ENCODE results near the gene TFRC. TPM values are rescaled to one million over a fixed set of nuclear protein-coding genes. Genes with fewer than 3 reads are reported as not detected.

Gene TFRC
- polyA plus RNA-seq (2011; rRNA removed) (121 and 155 TPM in 2 replicates), polyA minus RNA-seq (2011; rRNA and poly(A)+ RNA removed) (230 and 241 TPM in 2 replicates)

GRCh38 chr3:196081834-196082618 lies at the start of gene TFRC:
Gene TFRC, minus strand, starts transcription at chr3:196082090. Its CDS starts 4,991 bp downstream, at chr3:196077099.
- TF ChIP-seq CTCF (IDR thresholded peaks at IDR 0.05; ENCODE audit: low read depth, low read length): no peak
- Histone ChIP-seq H3K27ac (ENCODE audit: low read depth, low read length) (peak within 1 kb of the TSS; percentile 75), H3K9me3 (ENCODE audit: control insufficient read depth, insufficient read depth, low read length) (no peaks in the 10 kb centered on the region; the same call in 1 of the 2 replicates), H3K4me3 (ENCODE audit: low read depth, low read length) (peak within 1 kb of the TSS; percentile 94), H3K27me3 (ENCODE audit: control insufficient read depth, insufficient read depth, low read length) (peaks cover 2% of the 10 kb centered on the region)
- DNase-seq (ENCODE audit: low read depth, low spot score): peak; percentile 61
- ChIA-PET POLR2A (interaction anchor here (0.9 kb wide), 1 partner anchor 18 kb away, joined by 3 read pairs; no protein-coding TSS in a partner anchor), CTCF (interaction anchor here (1.0 to 1.3 kb wide), 2 partner anchors 8 to 9 kb away, joined by 3 read pairs; no protein-coding TSS in a partner anchor)

DNA sequence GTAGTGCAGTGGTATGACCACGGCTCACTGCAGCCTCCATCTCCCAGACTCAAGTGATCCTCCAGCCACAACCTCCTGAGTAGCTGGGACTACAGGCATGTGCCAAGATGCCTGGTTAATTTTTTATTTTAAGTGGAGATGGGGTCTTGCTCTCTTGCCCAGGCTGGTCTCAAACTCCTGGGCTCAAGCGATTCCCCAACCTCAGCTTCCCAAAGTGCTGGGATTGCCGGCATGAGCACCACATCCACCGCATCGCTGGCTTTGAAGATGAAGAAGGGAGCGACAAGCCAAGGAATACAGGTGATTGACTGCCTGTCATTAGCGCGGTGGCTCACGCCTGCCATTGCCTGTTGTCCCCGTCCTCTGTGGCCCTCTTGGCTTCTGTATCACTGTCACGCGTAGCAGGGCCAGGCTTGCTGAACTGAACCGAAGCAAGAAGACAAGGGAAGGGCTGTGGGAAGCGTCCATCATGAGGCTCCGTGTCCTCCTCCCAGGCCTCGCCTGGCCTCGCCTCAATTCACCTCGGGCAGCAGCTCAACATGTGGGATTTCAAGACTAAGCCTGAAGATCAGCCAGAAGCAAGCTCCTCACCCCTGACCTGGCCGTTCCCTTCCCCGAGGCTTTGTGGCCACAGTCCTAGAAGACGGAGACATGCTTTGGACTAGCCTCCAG lies 46.4 kb upstream of the TFRC start:
- POLR2A ChIA-PET: no interaction called here

GRCh38 chr3:196127308-196128040 lies 45.6 kb upstream of the TFRC start:
- POLR2A ChIA-PET: no interaction called here
- H3K9me3 ChIP-seq (ENCODE audit: control insufficient read depth, insufficient read depth, low read length): no peaks in the 10 kb centered on the region; the same call in 1 of the 2 replicates
- CTCF ChIA-PET: no interaction called here
- H3K27ac ChIP-seq (ENCODE audit: low read depth, low read length): no peak overlapping the region
- no peak for TF ChIP-seq CTCF (IDR thresholded peaks at IDR 0.05; ENCODE audit: low read depth, low read length)
- H3K27me3 ChIP-seq (ENCODE audit: control insufficient read depth, insufficient read depth, low read length): peaks cover 11% of the 10 kb centered on the region
- H3K4me3 ChIP-seq (ENCODE audit: low read depth, low read length): no peak overlapping the region
- DNase-seq (ENCODE audit: low read depth, low spot score): no peak

More for the DNA sequence above, 46.4 kb upstream of the TFRC start:
- no peak for TF ChIP-seq CTCF (IDR thresholded peaks at IDR 0.05; ENCODE audit: low read depth, low read length)
- H3K27ac ChIP-seq (ENCODE audit: low read depth, low read length): no peak overlapping the region
- CTCF ChIA-PET: no interaction called here
- H3K9me3 ChIP-seq (ENCODE audit: control insufficient read depth, insufficient read depth, low read length): no peaks in the 10 kb centered on the region; the same call in 1 of the 2 replicates
- no peak overlapping the region for H3K4me3 ChIP-seq (ENCODE audit: low read depth, low read length)
- H3K27me3 ChIP-seq (ENCODE audit: control insufficient read depth, insufficient read depth, low read length): peaks cover 12% of the 10 kb centered on the region
- no peak for DNase-seq (ENCODE audit: low read depth, low spot score)

DNA sequence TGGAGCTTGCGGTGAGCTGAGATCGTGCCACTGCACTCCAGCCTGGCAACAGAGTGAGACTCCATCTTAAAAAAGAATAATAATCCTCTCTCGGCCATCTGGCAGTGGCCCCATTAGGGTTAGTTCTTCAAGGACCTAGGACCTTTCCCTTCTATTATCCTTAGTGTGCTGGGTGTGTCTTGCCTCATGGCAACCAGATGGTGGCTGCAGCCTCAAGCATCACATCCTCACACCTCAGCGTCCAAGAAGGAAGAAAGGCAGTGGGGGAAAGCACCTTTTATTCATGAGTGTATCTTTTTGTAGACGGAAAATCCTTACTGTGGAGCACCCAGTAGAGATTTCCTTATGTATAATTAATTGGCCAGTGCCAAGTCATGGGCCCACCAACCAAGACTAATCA lies 42.7 kb upstream of the TFRC start:
- ChIA-PET POLR2A (no interaction called here), CTCF (no interaction called here)
- no peak for DNase-seq (ENCODE audit: low read depth, low spot score)
- Histone ChIP-seq H3K4me3 (ENCODE audit: low read depth, low read length) (no peak overlapping the region), H3K27me3 (ENCODE audit: control insufficient read depth, insufficient read depth, low read length) (peaks cover 14% of the 10 kb centered on the region), H3K27ac (ENCODE audit: low read depth, low read length) (no peak overlapping the region), H3K9me3 (ENCODE audit: control insufficient read depth, insufficient read depth, low read length) (no peaks in the 10 kb centered on the region; the same call in 1 of the 2 replicates)
- no peak for TF ChIP-seq CTCF (IDR thresholded peaks at IDR 0.05; ENCODE audit: low read depth, low read length)

Data from AG04450 (cell line).